Esophagus squamous epithelium (tissue), 4 donors: Measurements from ENCODE around the gene ALDH1A2.

Source experiments
- POLR2A ChIP-seq, 4 donors: fragments of 450-650 bp; IDR thresholded peaks; one replicate each; pipeline ENCODE4 v1.6.1; 2017; ENCODE audit warnings: antibody characterized with exemption in 4 of 4, mild to moderate bottlenecking in 4 of 4, moderate library complexity in 3 of 4
- TF ChIP-seq, protein P1 (sequence below), 6 experiments: fragments of 450-650 bp in 4 of 6; fragments of 200-600 bp in 2 of 6; sonication (generic) in 2 of 6; IDR thresholded peaks; one replicate each; pipeline ENCODE4 v1.5.1; 2016 to 2019; ENCODE audit warnings: antibody characterized with exemption in 6 of 6, mild to moderate bottlenecking in 4 of 6, moderate library complexity in 4 of 6

DNA sequence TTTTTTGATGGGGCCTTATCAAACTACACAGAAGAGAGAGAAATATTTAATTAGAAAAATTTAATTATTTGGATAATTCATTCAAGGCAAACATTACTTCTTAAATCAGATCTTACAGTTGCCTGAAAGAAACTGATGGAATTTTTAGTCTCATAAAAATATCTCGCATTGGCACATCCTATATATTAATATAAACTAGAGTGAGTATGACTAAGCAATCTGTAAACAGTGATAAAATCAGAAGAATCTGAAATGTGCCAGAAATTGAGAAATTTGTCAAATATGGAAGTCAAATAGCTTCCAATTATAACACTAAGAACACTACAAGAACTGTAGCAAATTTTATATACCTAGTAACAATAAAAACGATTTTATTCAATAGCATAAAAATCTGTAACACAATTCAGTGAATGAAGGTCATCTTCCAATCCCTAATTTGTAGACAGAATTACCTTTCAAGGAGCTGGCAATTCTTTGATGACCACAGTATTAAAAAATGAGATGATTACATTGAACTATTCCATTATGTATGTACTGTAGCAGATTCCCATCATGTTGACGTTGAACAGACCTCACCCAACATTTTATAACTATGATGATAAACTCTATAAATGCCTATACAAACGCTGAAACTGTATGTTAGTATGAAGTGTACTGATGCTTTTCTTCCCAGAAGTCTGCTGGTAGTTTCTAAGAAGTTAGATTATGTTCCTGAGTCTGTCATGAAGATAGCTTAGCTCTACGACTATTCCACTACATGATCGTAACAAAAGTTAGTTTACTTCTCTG lies 63.0 kb downstream of the ALDH1A2 start:
- TF ChIP-seq, protein P1, sequence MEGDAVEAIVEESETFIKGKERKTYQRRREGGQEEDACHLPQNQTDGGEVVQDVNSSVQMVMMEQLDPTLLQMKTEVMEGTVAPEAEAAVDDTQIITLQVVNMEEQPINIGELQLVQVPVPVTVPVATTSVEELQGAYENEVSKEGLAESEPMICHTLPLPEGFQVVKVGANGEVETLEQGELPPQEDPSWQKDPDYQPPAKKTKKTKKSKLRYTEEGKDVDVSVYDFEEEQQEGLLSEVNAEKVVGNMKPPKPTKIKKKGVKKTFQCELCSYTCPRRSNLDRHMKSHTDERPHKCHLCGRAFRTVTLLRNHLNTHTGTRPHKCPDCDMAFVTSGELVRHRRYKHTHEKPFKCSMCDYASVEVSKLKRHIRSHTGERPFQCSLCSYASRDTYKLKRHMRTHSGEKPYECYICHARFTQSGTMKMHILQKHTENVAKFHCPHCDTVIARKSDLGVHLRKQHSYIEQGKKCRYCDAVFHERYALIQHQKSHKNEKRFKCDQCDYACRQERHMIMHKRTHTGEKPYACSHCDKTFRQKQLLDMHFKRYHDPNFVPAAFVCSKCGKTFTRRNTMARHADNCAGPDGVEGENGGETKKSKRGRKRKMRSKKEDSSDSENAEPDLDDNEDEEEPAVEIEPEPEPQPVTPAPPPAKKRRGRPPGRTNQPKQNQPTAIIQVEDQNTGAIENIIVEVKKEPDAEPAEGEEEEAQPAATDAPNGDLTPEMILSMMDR (IDR thresholded peaks at IDR 0.05): no peak
- no peak for TF ChIP-seq POLR2A (IDR thresholded peaks at IDR 0.05)
